Stimulated activated naive CD8-positive, alpha-beta T cell treated with anti-CD3 and anti-CD28 coated beads, Interleukin-15, Interleukin-2, amounts not matched to agents 100 U/mL and 50 U/mL, for 24 hours (primary cell): ENCODE measurements around the gene RAB11A.

Experiments
- ATAC-seq: fragments of 150-1000 bp; cut with Tn5 transposase; one replicate; pipeline ENCODE4 v1.10.0; 2021
- DNase-seq: peaks from one replicate; pipeline ENCODE4 v3.0.0; 2021

The RAB11A gene

DNA sequence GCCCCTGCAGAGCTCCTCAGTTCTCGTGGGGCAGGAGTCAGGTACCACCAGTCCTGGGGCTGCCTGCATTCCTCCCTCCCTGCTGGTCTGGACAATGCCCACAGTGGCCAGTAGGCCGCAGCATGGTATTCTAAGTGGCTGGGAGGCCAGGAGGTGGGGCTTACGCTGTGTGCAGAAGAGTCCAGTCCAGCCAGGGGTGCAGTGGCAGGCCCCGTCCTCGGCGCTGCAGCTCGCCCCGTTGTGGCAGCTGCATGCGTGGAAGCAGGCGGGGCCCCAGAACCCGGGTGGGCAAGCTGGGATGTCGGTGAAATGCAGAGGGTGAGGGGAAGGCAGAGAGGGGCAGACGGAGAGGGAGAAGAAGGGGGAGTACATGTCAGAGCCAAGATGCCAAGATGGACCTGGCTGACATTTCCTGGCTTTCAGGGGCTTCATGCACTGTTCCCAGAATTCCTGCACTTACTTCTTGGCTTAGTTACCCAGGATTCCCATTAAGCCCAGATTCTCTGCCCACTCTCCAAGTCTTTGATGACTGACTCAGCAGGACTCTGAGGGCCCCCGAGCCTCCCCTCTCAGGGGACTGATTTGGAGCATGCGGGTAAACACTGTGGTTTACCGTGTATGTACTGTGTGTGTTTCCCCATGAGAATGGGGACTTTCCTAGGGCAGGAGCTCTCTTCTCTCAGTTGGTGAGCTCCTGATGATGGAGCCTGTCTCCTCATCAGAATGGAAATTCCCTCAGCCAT, 47.5 kb downstream of the RAB11A start:
- peak; percentile 93 for ATAC-seq
- peak; percentile 63 for DNase-seq

- ATAC-seq, result no peak
- no peak for DNase-seq
Measured at GRCh38 chr15:65917407-65917756, 48.1 kb downstream of the RAB11A start.

GRCh38 chr15:65917936-65918335, 48.6 kb downstream of the RAB11A start:
- ATAC-seq (no peak), DNase-seq (no peak)

DNA sequence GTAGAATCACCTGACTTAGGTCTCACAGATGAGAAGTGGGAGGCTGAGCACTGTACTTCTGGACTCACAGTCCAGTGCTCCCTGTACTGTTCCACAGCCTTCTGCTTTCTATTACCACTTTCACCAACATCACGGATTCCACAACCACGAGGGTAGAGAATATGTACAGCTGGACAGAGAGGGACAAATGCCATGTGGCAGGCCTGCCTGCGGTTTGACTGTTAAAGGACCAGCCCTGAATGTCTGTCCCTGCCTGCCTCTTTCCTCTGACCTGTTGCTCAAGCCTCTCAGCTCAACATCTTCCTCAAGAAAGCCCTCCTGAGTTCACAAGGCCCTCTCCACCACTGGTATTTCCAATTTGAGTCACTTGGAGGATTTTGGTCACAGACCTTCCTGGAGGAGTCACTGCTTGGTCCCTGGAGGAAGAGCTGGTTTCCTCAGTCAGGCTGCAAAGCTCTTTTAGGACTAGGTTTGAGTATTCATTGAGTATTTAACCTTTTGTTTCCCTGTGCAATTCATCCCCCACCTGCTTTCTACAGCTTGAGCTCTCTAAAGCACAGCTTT, 49.1 kb downstream of the RAB11A start:
- DNase-seq (no peak), ATAC-seq (no peak)

DNA sequence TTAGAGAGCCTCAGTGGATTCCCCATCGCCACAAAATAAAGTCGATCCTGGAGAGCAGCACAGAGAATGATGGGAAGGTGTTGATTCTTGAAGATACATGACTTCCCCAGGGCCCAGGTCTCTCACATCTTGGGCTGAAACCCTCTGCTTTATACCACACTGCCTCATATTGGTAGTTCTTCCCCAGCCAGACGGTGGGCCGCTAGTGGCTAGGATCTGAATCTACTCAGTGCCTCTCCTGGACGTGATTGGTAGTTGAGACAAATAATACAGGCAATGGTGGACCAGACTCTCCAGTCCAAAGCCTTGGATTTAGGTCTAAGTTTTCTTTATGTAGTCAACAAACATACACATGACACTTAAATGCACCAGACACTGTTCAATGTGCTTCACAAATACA, 49.7 kb downstream of the RAB11A start:
- DNase-seq (no peak), ATAC-seq (no peak)

DNA sequence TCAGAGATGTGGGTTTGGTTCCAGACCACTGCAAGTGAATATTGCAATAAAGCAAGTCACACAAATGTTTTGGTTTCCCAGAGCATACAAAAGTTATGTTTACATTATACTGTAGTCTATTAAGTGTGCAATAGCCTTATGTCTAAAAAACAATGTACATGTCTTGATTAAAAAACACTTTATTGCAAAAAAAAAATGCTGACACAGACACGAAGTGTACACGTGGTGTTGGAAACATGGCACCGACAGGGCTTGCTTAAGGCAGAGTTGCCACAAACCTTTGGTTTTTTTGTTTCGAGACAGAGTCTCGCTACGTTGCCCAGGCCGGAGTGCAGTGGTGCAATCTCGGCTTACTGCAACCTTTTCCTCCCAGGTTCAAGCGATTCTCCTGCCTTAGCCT, 50.1 kb downstream of the RAB11A start:
- no peak for DNase-seq
- ATAC-seq, result no peak

DNA sequence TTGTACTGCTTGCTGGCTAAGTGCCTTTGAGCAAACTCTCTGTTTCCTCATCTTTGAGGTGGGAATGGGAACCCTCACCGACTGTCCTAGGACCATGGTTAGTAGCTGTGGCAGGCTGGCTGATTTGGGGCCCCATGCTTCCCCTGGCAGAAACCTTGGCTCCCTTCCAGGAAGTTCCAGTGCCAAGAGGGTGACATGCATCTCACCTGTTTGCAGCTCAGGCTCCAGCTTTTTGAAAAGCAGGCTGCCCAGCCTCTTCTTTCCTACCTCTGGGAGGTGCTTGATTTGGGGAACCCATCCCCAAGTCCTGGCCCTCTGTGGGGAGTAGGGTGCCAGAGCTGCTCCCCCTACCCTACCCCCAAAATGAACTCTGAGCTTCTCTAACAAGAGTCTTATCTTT, 50.8 kb downstream of the RAB11A start:
- DNase-seq, result no peak
- ATAC-seq, result no peak

- no peak for ATAC-seq
- DNase-seq, result no peak
Measured at GRCh38 chr15:65920825-65921309, 51.6 kb downstream of the RAB11A start.

DNA sequence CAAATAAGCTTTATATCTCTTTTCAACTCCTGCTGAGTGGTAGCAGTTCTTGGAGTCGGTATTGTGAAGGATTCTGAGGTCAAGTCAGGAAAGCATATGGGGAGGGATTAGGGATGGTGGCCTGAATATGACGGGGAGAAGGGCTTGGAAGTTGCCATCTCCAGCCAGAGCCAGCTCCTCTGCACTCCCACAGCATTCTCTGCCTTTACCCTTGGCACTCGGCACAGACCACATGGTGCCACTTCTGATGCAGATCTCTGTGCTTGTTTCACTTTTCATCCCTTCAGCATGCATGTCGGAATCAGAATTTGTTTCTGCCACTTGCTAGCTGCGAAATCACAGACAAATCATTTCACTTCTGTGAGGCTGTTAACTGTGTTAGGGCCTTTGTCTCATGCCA, 52.5 kb downstream of the RAB11A start:
- ATAC-seq, result no peak
- DNase-seq, result no peak

DNA sequence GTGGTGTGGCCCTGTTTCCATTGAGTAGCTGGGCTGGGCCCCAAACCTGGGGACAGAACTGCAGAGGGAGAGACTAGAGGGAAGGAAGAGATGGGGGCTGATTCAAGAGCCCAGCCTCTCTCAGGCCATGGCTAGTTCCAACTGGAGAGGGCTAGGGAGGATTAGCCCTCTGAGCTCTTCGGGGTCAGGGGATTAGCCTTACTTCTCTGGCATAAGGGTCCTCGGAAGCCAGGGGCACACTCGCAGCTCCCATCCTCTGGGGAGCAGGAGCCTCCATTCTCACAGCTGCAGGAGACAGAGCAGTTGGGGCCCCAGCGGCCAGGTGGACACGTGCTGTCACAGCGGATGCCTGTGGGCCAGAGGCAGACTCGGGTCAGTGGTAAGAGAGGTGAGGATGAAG, 53.3 kb downstream of the RAB11A start:
- DNase-seq, result no peak
- no peak for ATAC-seq

GRCh38 chr15:65923264-65923663, 54.0 kb downstream of the RAB11A start:
- DNase-seq (no peak), ATAC-seq (no peak)

DNA sequence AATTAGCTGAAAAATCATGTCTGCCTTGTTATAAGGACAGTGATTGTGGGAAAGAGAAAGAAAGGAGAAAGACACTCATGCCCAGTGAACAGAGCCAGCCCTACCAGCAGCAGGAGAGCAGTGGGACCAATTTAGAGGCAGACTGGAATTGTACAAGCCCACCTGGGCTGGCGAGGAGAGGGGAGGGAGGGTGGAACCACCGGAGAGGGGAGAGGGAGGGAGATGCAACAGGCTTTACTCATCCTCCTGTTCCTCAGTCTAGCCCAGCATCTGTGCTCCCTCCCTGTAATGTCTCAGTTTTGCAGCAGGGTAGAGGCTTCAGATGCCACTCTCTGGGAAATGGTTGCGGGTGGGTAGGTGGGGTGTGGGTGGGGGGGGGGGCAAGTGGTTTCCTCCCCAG, 54.7 kb downstream of the RAB11A start:
- DNase-seq (no peak), ATAC-seq (no peak)

- DNase-seq (no peak), ATAC-seq (no peak)
Measured at GRCh38 chr15:65925338-65925737, 56.0 kb downstream of the RAB11A start.

DNA sequence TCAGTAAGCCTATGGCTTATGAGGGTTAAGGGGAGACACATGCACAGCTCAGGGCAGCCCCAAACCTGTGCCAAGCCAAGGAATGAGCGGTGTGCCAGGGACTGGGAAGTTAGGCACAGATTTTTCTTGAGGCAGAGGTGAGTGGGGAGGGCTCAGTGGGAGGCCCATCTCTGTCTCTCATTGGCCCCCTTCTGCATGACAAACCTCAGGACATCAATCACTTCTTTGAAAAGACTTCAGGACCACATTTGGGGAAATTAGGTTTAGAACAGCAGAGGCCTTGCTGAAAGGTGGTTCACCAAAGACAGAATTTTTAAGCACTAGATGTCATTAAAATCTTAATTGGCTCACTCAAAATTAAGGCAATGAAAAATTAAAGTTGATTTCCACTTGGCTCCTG, 57.2 kb downstream of the RAB11A start:
- no peak for ATAC-seq

GRCh38 chr15:65926899-65927298, 57.6 kb downstream of the RAB11A start:
- ATAC-seq (no peak), DNase-seq (no peak)

More for the DNA sequence above, 57.2 kb downstream of the RAB11A start:
- DNase-seq, result no peak

GRCh38 chr15:65927545-65927944, 58.3 kb downstream of the RAB11A start:
- ATAC-seq, result no peak

DNA sequence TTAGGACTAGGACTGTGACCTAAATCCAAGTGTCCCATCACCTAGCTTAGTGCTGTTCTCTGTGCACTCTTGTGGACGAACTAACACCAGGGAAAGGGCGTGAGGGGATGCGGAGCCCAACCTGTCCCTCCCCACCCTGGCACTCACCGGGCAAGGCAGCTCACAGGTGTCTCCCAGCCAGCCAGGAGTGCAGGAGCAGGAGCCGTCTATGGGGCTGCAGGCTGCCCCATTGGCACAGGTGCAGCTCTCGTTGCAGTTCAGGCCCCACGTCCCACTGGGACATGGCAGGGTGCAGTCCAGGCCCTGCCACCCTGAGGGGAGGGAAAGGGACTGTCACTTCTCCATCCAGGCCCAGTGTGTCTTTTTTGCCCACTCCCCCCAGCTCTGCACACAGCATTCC, 60.3 kb downstream of the RAB11A start:
- no peak for ATAC-seq
- DNase-seq, result no peak

More at GRCh38 chr15:65927545-65927944, 58.3 kb downstream of the RAB11A start:
- DNase-seq, result no peak

DNA sequence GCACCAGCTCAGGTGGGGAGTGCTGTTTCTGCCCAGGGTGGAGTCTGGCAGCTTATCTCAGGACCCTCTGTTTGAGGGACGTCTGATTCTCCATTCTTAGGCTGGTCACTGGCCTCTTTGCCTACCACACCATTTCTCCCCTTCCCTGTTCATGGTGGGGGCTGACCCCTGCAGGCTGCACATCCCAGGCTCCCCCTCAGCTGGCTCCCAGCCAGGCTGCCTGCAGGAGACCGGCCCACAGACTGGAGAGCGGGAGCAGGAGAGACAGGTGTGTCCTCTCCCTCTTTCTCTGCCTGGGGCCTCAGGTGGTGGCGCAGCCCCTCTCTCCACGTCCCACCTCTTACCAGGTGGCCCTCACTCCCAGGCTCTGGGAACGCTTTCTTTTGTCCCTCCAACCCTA, 60.8 kb downstream of the RAB11A start:
- ATAC-seq (no peak), DNase-seq (no peak)

GRCh38 chr15:65931221-65931620, 61.9 kb downstream of the RAB11A start:
- no peak for ATAC-seq
- DNase-seq, result no peak

- ATAC-seq (no peak), DNase-seq (no peak)
Measured at GRCh38 chr15:65935391-65935790, 66.1 kb downstream of the RAB11A start.

DNA sequence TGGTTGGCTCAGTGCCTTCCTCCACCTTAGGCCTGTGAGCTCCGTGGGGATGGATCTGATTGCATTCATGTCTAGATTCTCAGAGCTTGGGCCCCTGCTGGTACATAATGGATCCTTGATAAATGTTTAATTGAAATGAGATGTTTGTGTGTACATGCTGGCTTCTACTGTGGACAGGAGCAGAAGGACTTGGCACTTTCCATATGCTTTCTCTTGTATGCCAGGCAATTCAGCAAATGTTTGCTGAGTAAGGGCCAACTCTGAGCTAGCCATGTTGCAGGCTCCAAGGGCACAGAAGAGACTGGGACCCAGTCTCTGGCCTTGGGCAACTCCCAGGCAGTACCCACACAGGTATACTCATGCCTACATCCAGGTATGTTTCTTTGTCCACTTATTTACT, 67.0 kb downstream of the RAB11A start:
- no peak for ATAC-seq
- no peak for DNase-seq

GRCh38 chr15:65937054-65937453, 67.8 kb downstream of the RAB11A start:
- ATAC-seq (no peak), DNase-seq (no peak)

DNA sequence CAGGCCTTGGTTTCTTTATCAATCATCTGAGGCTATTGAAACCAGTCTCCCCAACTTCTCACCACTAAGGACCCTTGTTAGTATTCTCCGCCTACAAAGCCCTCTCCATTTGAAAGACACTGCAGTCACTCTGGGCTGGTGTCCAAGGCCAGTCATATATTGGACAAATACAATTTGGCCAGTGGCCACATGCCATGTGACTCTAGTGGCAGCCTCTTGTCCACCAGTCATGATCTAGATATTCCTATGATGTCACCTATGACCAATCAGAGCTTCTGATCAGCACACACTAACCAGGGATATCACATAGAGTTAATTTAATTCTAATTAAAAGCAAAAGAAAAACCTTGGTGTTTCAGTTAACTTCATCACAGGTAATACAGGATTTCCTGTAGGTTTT, 68.2 kb downstream of the RAB11A start:
- no peak for ATAC-seq
- DNase-seq, result no peak

DNA sequence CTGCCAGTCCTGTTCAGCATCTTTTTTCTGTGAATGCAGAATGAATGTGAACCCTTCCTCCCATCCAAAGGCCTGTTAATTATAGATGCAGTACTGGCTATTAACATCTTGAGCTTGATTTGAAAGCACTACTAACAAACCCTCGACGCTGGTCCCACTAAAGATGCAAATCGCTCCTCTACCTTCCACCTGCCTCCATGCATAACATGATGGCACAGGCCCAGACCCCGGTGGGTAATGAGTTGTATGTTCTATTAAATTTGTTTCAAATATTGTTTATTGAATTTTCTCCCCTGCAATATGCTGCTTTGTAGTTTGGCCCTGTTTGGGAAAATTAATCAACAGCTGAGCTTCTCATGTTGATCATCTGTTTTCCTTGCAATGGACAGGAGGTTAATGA, 69.3 kb downstream of the RAB11A start:
- no peak for DNase-seq
- no peak for ATAC-seq
